Astrocyte of the cerebellum (primary cell): ENCODE measurements around the gene TUBGCP5.
"Not testable (repeated sequence)": the region's sequence is repeated elsewhere in the genome, so short reads cannot be mapped to it uniquely, and the experiment has no call there.

Source experiments
- DNase-seq: peaks from one replicate; pipeline ENCODE4 v3.0.0-alpha.2; 2011; ENCODE audit warnings: low read depth
- H3K4me3 ChIP-seq: 2 replicates; pipeline ENCODE4 v1.5.1; 2011; ENCODE audit warnings: mild to moderate bottlenecking, low read depth, low read length, moderate library complexity
- CTCF ChIP-seq: IDR thresholded peaks from 2 replicates; pipeline ENCODE4 v1.5.1; 2012; ENCODE audit warnings: low read length, low read depth, moderate library complexity, mild to moderate bottlenecking; ENCODE audit errors: missing control alignments
- in situ Hi-C: cut with HindIII; loops from 2 replicates; pipeline ENCODE4 v1.10.0; 2017; ENCODE audit warnings: low sequenced_read_pairs

The TUBGCP5 gene

GRCh38 chr15:23057707-23058106, 18.3 kb upstream of the TUBGCP5 start:
- no peak overlapping the region for H3K4me3 ChIP-seq
- in situ Hi-C loops = no loop called here
- no peak for TF ChIP-seq CTCF
- no peak for DNase-seq

- no peak overlapping the region for H3K4me3 ChIP-seq
- DNase-seq = no peak
- no peak for TF ChIP-seq CTCF
- in situ Hi-C loops = no loop called here
These were observed 15.9 kb upstream of the TUBGCP5 start for GRCh38 chr15:23055316-23055715.

DNA sequence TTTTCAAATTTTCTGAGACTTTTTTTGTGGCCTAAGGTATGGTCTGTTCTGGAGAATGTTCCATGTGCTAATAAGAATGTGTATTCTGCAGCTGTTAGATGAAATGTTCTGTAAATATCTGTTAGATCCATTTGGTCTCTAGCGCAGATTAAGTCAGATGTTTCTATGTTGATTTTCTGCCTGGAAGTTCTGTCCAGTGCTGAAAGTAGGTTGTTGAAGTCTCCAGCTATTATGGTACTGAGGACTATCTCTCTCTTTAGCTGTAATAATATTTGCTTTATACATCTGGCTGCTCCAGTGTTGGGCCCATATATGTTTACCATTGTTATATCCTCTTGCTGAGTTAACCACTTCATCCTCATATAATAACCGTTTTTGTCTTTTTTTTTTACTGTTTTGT, 13.2 kb upstream of the TUBGCP5 start:
- no peak for DNase-seq
- no peak for TF ChIP-seq CTCF
- no peak overlapping the region for H3K4me3 ChIP-seq
- in situ Hi-C loops = no loop called here

GRCh38 chr15:23050708-23051107, 11.3 kb upstream of the TUBGCP5 start:
- DNase-seq = no peak
- H3K4me3 ChIP-seq = no peak overlapping the region
- in situ Hi-C loops = no loop called here
- no peak for TF ChIP-seq CTCF

DNA sequence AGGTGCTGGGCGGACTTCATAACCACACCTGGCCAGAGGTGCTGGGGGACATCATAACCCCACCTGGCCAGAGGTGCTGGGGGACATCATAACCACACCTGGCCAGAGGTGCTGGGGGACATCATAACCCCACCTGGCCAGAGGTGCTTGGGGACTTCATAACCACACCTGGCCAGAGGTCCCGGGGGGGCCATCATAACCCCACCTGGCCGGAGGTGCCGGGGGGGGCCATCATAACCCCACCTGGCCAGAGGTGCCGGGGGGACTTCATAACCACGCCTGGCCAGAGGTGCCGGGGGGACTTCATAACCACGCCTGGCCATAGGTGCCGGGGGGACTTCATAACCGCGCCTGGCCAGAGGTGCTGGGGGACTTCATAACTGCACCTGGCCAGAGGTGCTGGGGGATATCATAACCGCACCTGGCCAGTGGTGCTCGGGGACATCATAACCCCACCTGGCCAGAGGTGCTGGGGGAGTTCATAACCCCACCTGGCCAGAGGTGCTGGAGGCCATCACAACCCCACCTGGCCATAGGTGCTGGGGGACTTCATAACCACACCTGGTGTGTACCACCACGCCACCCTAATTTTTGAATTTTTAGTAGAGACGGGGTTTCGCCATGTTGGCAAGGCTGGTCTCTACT, 10.7 kb upstream of the TUBGCP5 start:
- no peak for TF ChIP-seq CTCF
- no peak overlapping the region for H3K4me3 ChIP-seq
- no peak for DNase-seq
- in situ Hi-C loops = no loop called here

DNA sequence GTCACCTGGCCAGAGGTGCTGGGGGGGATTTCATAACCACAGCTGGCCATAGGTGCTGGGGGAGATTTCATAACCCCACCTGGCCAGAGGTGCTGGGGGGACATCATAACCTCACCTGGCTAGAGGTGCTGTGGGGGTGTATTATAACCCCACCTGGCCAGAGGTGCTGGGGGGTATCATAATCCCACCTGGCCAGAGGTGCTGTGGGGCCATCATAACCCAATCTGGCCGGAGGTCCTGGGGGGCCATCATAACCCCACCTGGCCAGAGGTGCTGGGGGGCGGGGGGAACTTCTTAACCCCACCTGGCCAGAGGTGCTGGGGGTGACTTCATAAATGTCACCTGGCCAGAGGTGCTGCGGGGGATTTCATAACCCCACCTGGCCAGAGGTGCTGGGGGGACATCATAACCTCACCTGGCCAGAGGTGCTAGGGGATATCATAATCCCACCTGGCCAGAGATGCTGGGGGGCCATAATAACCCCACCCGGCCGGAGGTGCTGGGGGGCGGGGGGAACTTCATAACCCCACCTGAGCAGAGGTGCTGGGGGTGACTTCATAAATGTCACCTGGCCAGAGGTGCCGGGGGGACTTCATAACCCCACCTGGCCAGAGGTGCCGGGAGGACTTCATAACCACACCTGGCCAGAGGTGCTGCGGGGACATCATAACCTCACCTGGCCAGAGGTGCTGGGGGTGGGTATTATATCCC, 9.4 kb upstream of the TUBGCP5 start:
- DNase-seq, in situ Hi-C loops, H3K4me3 ChIP-seq: not testable (repeated sequence)

GRCh38 chr15:23043987-23044386, 4.6 kb upstream of the TUBGCP5 start:
- DNase-seq, H3K4me3 ChIP-seq, in situ Hi-C loops: not testable (repeated sequence)

DNA sequence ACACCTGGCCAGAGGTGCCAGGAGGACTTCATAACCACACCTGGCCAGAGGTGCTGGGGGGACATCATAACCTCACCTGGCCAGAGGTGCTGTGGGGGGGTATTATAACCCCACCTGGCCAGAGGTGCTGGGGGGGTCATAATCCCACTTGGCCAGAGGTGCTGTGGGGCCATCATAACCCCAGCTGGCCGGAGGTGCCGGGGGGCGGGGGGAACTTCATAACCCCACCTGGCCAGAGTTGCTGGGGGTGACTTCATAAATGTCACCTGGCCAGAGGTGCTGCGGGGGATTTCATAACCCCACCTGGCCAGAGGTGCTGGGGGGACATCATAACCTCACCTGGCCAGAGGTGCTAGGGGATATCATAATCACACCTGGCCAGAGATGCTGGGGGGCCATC, 4.2 kb upstream of the TUBGCP5 start:
- H3K4me3 ChIP-seq, in situ Hi-C loops, DNase-seq: not testable (repeated sequence)

DNA sequence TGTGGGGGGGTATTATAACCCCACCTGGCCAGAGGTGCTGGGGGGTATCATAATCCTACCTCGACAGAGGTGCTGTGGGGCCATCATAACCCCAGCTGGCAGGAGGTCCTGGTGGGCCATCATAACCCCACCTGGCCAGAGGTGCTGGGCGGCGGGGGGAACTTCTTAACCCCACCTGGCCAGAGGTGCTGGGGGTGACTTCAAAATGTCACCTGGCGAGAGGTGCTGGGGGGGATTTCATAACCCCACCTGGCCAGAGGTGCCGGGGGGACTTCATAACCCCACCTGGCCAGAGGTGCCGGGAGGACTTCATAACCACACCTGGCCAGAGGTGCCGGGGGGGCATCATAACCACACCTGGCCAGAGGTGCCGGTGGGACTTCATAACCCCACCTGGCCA, 2.4 kb upstream of the TUBGCP5 start:
- H3K4me3 ChIP-seq, in situ Hi-C loops, DNase-seq: not testable (repeated sequence)
